Measurements from ENCODE around the gene PCDHGB6.

The PCDHGB6 gene

DNA sequence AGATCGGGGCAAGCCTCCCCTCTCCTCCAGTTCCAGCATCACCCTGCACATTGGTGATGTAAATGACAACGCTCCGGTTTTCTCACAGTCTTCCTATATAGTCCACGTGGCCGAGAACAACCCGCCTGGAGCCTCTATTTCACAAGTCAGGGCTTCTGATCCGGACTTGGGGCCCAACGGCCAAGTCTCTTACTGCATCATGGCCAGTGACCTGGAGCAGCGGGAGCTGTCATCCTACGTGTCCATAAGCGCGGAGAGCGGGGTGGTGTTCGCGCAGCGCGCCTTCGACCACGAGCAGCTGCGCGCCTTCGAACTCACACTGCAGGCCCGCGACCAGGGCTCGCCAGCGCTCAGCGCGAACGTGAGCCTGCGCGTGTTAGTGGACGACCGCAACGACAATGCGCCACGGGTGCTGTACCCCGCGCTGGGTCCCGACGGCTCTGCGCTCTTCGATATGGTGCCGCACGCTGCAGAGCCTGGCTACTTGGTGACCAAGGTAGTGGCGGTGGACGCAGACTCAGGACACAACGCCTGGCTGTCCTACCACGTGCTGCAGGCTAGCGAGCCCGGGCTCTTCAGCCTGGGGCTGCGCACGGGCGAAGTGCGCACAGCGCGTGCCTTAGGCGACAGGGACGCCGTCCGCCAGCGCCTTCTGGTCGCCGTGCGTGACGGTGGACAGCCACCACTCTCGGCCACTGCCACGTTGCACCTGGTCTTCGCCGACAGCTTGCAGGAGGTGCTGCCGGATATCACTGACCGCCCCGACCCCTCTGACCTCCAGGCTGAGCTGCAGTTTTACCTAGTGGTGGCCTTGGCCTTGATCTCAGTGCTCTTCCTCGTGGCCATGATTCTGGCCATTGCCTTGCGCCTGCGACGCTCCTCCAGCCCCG, 18.4 kb upstream of the PCDHGB6 start:
- H2AK5ac ChIP-seq (ENCODE audit: low read length, severe bottlenecking) = no peak overlapping the region
- H3K9me3 ChIP-seq (ENCODE audit: control insufficient read depth, low read length) = peaks cover 61% of the 10 kb centered on the region
- no peak overlapping the region for H3K14ac ChIP-seq (ENCODE audit: low read length in 2 of 2)
- H3K18ac ChIP-seq (ENCODE audit: low read depth in 1 of 2, low read length in 2 of 2) = no peak overlapping the region
- H3K4ac ChIP-seq (ENCODE audit: low read depth in 1 of 2, low read length in 2 of 2) = no peak overlapping the region
- H2BK120ac ChIP-seq (ENCODE audit: low read depth, low read length) = no peak overlapping the region
- no peak overlapping the region for H4K91ac ChIP-seq (ENCODE audit: low read length)
- H3K4me1 ChIP-seq (ENCODE audit: control insufficient read depth, insufficient read depth, low read depth, low read length) = peaks cover 3% of the 10 kb centered on the region
- no peak overlapping the region for H3K27ac ChIP-seq (ENCODE audit: low read length, poor library complexity, severe bottlenecking)
- no peak overlapping the region for H3K9ac ChIP-seq (ENCODE audit: low read length)
- WGBS = 98% methylated on average over 77 of the region's 77 CpGs
- no peak overlapping the region for H2BK5ac ChIP-seq (ENCODE audit: low read depth, low read length, poor library complexity, severe bottlenecking)
- no peak overlapping the region for H3K23ac ChIP-seq (ENCODE audit: low read length in 2 of 2)
- no peak overlapping the region for H2BK12ac ChIP-seq (ENCODE audit: low read length in 2 of 2)
- no peak for DNase-seq
- H3K27me3 ChIP-seq (ENCODE audit: control insufficient read depth in 1 of 2, insufficient read depth in 1 of 2, low read length in 2 of 2) = no peaks in the 10 kb centered on the region
- no peak overlapping the region for H2AFZ ChIP-seq (ENCODE audit: low read depth, low read length)
- H3K4me3 ChIP-seq (ENCODE audit: insufficient read depth in 1 of 2, low read depth in 1 of 2, low read length in 2 of 2) = peak overlapping the region in 1 of 2 experiments; percentile 59
- no peak overlapping the region for H3K4me2 ChIP-seq (ENCODE audit: low read length, poor library complexity, severe bottlenecking)
- no peak overlapping the region for H2BK15ac ChIP-seq (ENCODE audit: low read depth, poor library complexity, severe bottlenecking)
- H3K36me3 ChIP-seq (ENCODE audit: control insufficient read depth in 1 of 2, insufficient read depth in 2 of 2, low read depth in 1 of 2, low read length in 2 of 2) = peaks cover 0 to 27% of the 10 kb centered on the region in 2 experiments
- H4K8ac ChIP-seq (ENCODE audit: low read length) = no peak overlapping the region
- peaks cover 22% of the 10 kb centered on the region for H3K79me1 ChIP-seq (replicated peaks; ENCODE audit: low read length, poor library complexity, severe bottlenecking)

GRCh38 chr5:141392429-141393198, 15.2 kb upstream of the PCDHGB6 start, which contains the start of gene PCDHGA8:
Gene PCDHGA8 (plus strand): TSS chr5:141392633. CDS start chr5:141392814, 181 bp downstream.
- Histone ChIP-seq H2BK15ac (ENCODE audit: low read depth, poor library complexity, severe bottlenecking) (no peak within 1 kb of the TSS), H3K9me3 (ENCODE audit: control insufficient read depth, low read length) (peaks cover 68% of the 10 kb centered on the region), H2BK120ac (ENCODE audit: low read depth, low read length) (no peak within 1 kb of the TSS), H3K14ac (ENCODE audit: low read length in 2 of 2) (no peak within 1 kb of the TSS), H3K27me3 (ENCODE audit: control insufficient read depth in 1 of 2, insufficient read depth in 1 of 2, low read length in 2 of 2) (no peaks in the 10 kb centered on the region), H3K4me3 (ENCODE audit: insufficient read depth in 1 of 2, low read depth in 1 of 2, low read length in 2 of 2) (peak within 1 kb of the TSS in 1 of 2 experiments; percentile 61), H3K27ac (ENCODE audit: low read length, poor library complexity, severe bottlenecking) (no peak within 1 kb of the TSS), H2BK5ac (ENCODE audit: low read depth, low read length, poor library complexity, severe bottlenecking) (no peak within 1 kb of the TSS), H2AK5ac (ENCODE audit: low read length, severe bottlenecking) (no peak within 1 kb of the TSS), H3K79me1 (replicated peaks; ENCODE audit: low read length, poor library complexity, severe bottlenecking) (peaks cover 25% of the 10 kb centered on the region), H2BK12ac (ENCODE audit: low read length in 2 of 2) (no peak within 1 kb of the TSS), H3K18ac (ENCODE audit: low read depth in 1 of 2, low read length in 2 of 2) (no peak within 1 kb of the TSS), H3K9ac (ENCODE audit: low read length) (no peak within 1 kb of the TSS), H3K4me1 (ENCODE audit: control insufficient read depth, insufficient read depth, low read depth, low read length) (peaks cover 3% of the 10 kb centered on the region), H3K4me2 (ENCODE audit: low read length, poor library complexity, severe bottlenecking) (peak within 1 kb of the TSS; percentile 25), H3K4ac (ENCODE audit: low read depth in 1 of 2, low read length in 2 of 2) (no peak within 1 kb of the TSS), H4K91ac (ENCODE audit: low read length) (no peak within 1 kb of the TSS), H3K23ac (ENCODE audit: low read length in 2 of 2) (no peak within 1 kb of the TSS), H3K36me3 (ENCODE audit: control insufficient read depth in 1 of 2, insufficient read depth in 2 of 2, low read depth in 1 of 2, low read length in 2 of 2) (peaks cover 0 to 32% of the 10 kb centered on the region in 2 experiments), H2AFZ (ENCODE audit: low read depth, low read length) (no peak within 1 kb of the TSS), H4K8ac (ENCODE audit: low read length) (no peak within 1 kb of the TSS)
- 96% methylated on average over 37 of the region's 38 CpGs for WGBS
- no peak for DNase-seq

GRCh38 chr5:141393267-141393666, 14.6 kb upstream of the PCDHGB6 start:
- WGBS = 96% methylated on average over 21 of the region's 21 CpGs
- Histone ChIP-seq H3K18ac (ENCODE audit: low read depth in 1 of 2, low read length in 2 of 2) (no peak overlapping the region), H3K27ac (ENCODE audit: low read length, poor library complexity, severe bottlenecking) (no peak overlapping the region), H2AFZ (ENCODE audit: low read depth, low read length) (no peak overlapping the region), H3K23ac (ENCODE audit: low read length in 2 of 2) (no peak overlapping the region), H3K36me3 (ENCODE audit: control insufficient read depth in 1 of 2, insufficient read depth in 2 of 2, low read depth in 1 of 2, low read length in 2 of 2) (peaks cover 0 to 32% of the 10 kb centered on the region in 2 experiments), H4K91ac (ENCODE audit: low read length) (no peak overlapping the region), H3K9me3 (ENCODE audit: control insufficient read depth, low read length) (peaks cover 68% of the 10 kb centered on the region), H3K14ac (ENCODE audit: low read length in 2 of 2) (no peak overlapping the region), H3K79me1 (replicated peaks; ENCODE audit: low read length, poor library complexity, severe bottlenecking) (peaks cover 24% of the 10 kb centered on the region), H4K8ac (ENCODE audit: low read length) (no peak overlapping the region), H2BK5ac (ENCODE audit: low read depth, low read length, poor library complexity, severe bottlenecking) (no peak overlapping the region), H3K27me3 (ENCODE audit: control insufficient read depth in 1 of 2, insufficient read depth in 1 of 2, low read length in 2 of 2) (no peaks in the 10 kb centered on the region), H3K4me2 (ENCODE audit: low read length, poor library complexity, severe bottlenecking) (no peak overlapping the region), H2BK12ac (ENCODE audit: low read length in 2 of 2) (no peak overlapping the region), H2AK5ac (ENCODE audit: low read length, severe bottlenecking) (no peak overlapping the region), H2BK120ac (ENCODE audit: low read depth, low read length) (no peak overlapping the region), H3K4ac (ENCODE audit: low read depth in 1 of 2, low read length in 2 of 2) (no peak overlapping the region), H2BK15ac (ENCODE audit: low read depth, poor library complexity, severe bottlenecking) (no peak overlapping the region), H3K4me1 (ENCODE audit: control insufficient read depth, insufficient read depth, low read depth, low read length) (peaks cover 3% of the 10 kb centered on the region), H3K4me3 (ENCODE audit: insufficient read depth in 1 of 2, low read depth in 1 of 2, low read length in 2 of 2) (peak overlapping the region in 1 of 2 experiments; percentile 61), H3K9ac (ENCODE audit: low read length) (no peak overlapping the region)
- DNase-seq = no peak
